Stomach (tissue), 9 donors: ENCODE measurements around the gene CALHM1. TPM values are rescaled to one million over a fixed set of nuclear protein-coding genes. Genes with fewer than 3 reads are reported as not detected.

Experiments used
- DNase-seq, 2 donors: peaks; one replicate each; pipeline versions ENCODE4 v3.0.0 to v3.0.0-alpha.2; 2013 to 2019
- H3K27ac ChIP-seq, 5 donors: fragments of 200-600 bp in 4 of 5; sonication (generic) in 4 of 5; one replicate each; pipeline ENCODE4 v1.5.1; 2013 to 2019; ENCODE audit warnings: mild to moderate bottlenecking in 1 of 5, moderate library complexity in 1 of 5
- H3K27me3 ChIP-seq, 3 donors: fragments of 200-600 bp; sonication (generic); one replicate each; pipeline ENCODE4 v1.5.1; 2017 to 2019; ENCODE audit warnings: mixed run types in 1 of 3
- H3K36me3 ChIP-seq, 4 donors: fragments of 200-600 bp; sonication (generic); 1 replicate in 3 of 4; 2 replicates in 1 of 4; pipeline ENCODE4 v1.5.1; 2016 to 2019
- H3K4me1 ChIP-seq, 4 donors: fragments of 200-600 bp; sonication (generic); one replicate each; pipeline ENCODE4 v1.5.1; 2016 to 2019
- H3K4me3 ChIP-seq, 4 donors: fragments of 200-600 bp; sonication (generic) in 3 of 4; one replicate each; pipeline ENCODE4 v1.5.1; 2016 to 2019; ENCODE audit warnings: mild to moderate bottlenecking in 1 of 4
- H3K9me3 ChIP-seq, 4 donors: fragments of 200-600 bp; sonication (generic); one replicate each; pipeline ENCODE4 v1.5.1; 2016 to 2019
- CTCF ChIP-seq, 7 experiments: fragments of 450-650 bp in 4 of 7; fragments of 200-600 bp in 3 of 7; sonication (generic) in 3 of 7; IDR thresholded peaks; one replicate each; pipeline ENCODE4 v1.5.1; 2016 to 2019; ENCODE audit warnings: antibody characterized with exemption in 7 of 7, control low read depth in 2 of 7, mild to moderate bottlenecking in 1 of 7
- EP300 ChIP-seq: sonication (generic); formaldehyde crosslinking; IDR thresholded peaks from one replicate; pipeline ENCODE4 v1.6.1; 2017; ENCODE audit warnings: antibody characterized with exemption
- POLR2A ChIP-seq, 4 donors: fragments of 450-650 bp; IDR thresholded peaks; one replicate each; pipeline ENCODE4 v1.6.1; 2016; ENCODE audit warnings: antibody characterized with exemption in 4 of 4, control low read depth in 2 of 4, mild to moderate bottlenecking in 1 of 4, moderate library complexity in 1 of 4
- POLR2AphosphoS5 ChIP-seq, 3 donors: sonication (generic); formaldehyde crosslinking; IDR thresholded peaks; one replicate each; pipeline ENCODE4 v1.6.1; 2016; ENCODE audit warnings: antibody characterized with exemption in 3 of 3
- WGBS, 5 donors: extraction: QIAGEN DNeasy Blood & Tissue Kit in 3 of 5; methylation state at CpG; one replicate each; pipeline versions ENCODE4 v1.1.5 to v1.1.7; 2013 to 2018; 5-methylcytosine and 5-hydroxymethylcytosine counted together
- intact Hi-C: fragments of 100-400 bp; cut with DNase I; formaldehyde crosslinking; loops from one replicate; pipeline ENCODE4 v1.15.1; 2023; ENCODE audit warnings: low total_unique reads
- polyA plus RNA-seq, 3 donors: library from polyadenylated mRNA; stranded (reverse); fragments of 200-250 nt; gene quantifications; one replicate each; pipeline ENCODE4 v1.2.3, GENCODE V29; 2013
- total RNA-seq, 5 donors: library from RNA; depleted of rRNA; stranded (reverse); fragments of >200 nt; gene quantifications; one replicate each; pipeline versions ENCODE4 v1.1.0 to v1.2.3, GENCODE V29; 2014 to 2016
- donor health status: healthy with polysubstance abuse.
- donor health status: Bipolar disorder and iron deficiency.
- donor health status: healthy.

CALHM1 gene
- total and polyA plus RNA-seq, 8 donors: not detected

- H3K4me3 ChIP-seq: no peak overlapping the region
- no peaks in the 10 kb centered on the region for H3K27me3 ChIP-seq
- H3K27ac ChIP-seq: no peak overlapping the region
- TF ChIP-seq POLR2A (IDR thresholded peaks at IDR 0.05): no peak
- no peak for TF ChIP-seq POLR2AphosphoS5 (IDR thresholded peaks at IDR 0.05)
- TF ChIP-seq CTCF (IDR thresholded peaks at IDR 0.05): peak in 5 of 7 experiments; percentile 29 to 63 (median 39)
- WGBS, 5 donors: 44 to 54% (median 51%) methylated on average over 8 of the region's 8 CpGs
- intact Hi-C loops: loop anchor here (5.0 kb wide), 1 partner anchor 66 kb away; no protein-coding TSS in a partner anchor
- DNase-seq: peak; percentile 68 to 88
- H3K36me3 ChIP-seq: peaks cover 80 to 100% (median 100%) of the 10 kb centered on the region in 4 donors
- no peaks in the 10 kb centered on the region for H3K9me3 ChIP-seq
- H3K4me1 ChIP-seq: no peaks in the 10 kb centered on the region
These were observed 42.1 kb downstream of the CALHM1 start for GRCh38 chr10:103416436-103417147.

GRCh38 chr10:103415581-103415980 lies 43.1 kb downstream of the CALHM1 start:
- no peak overlapping the region for H3K27ac ChIP-seq
- H3K4me3 ChIP-seq: no peak overlapping the region
- TF ChIP-seq POLR2AphosphoS5 (IDR thresholded peaks at IDR 0.05) (no peak), CTCF (IDR thresholded peaks at IDR 0.05) (no peak), EP300 (no peak), POLR2A (IDR thresholded peaks at IDR 0.05) (no peak)
- peaks cover 71 to 100% (median 100%) of the 10 kb centered on the region in 4 donors for H3K36me3 ChIP-seq
- H3K9me3 ChIP-seq: no peaks in the 10 kb centered on the region
- 78 to 83% (median 78%) methylated on average over 8 of the region's 8 CpGs for WGBS, 5 donors
- no peak for DNase-seq
- H3K27me3 ChIP-seq: no peaks in the 10 kb centered on the region
- H3K4me1 ChIP-seq: no peaks in the 10 kb centered on the region
- intact Hi-C loops: loop anchor here (5.0 kb wide), 1 partner anchor 67 kb away; no protein-coding TSS in a partner anchor

- peaks cover 64 to 100% (median 100%) of the 10 kb centered on the region in 4 donors for H3K36me3 ChIP-seq
These were observed 45.1 kb downstream of the CALHM1 start for GRCh38 chr10:103413564-103413963.

More at GRCh38 chr10:103413564-103413963, 45.1 kb downstream of the CALHM1 start:
- H3K9me3 ChIP-seq: no peaks in the 10 kb centered on the region
- 86 to 93% (median 92%) methylated on average over 2 of the region's 2 CpGs for WGBS, 5 donors
- H3K27ac ChIP-seq: no peak overlapping the region
- intact Hi-C loops: no loop called here
- no peak for TF ChIP-seq POLR2AphosphoS5 (IDR thresholded peaks at IDR 0.05)
- TF ChIP-seq EP300: no peak
- no peak for TF ChIP-seq CTCF (IDR thresholded peaks at IDR 0.05)
- TF ChIP-seq POLR2A (IDR thresholded peaks at IDR 0.05): no peak
- H3K4me3 ChIP-seq: no peak overlapping the region
- no peaks in the 10 kb centered on the region for H3K4me1 ChIP-seq
- no peaks in the 10 kb centered on the region for H3K27me3 ChIP-seq
- DNase-seq: no peak

Other genes with a start within 250 kb of the CALHM1 start
- gene RPEL1, start 213.0 kb downstream of the CALHM1 start, total RNA-seq: not detected
- not detected for gene RPEL1, start 213.0 kb downstream of the CALHM1 start, polyA plus RNA-seq
- gene INA, start 181.8 kb downstream of the CALHM1 start, total RNA-seq: 1 to 10 TPM in 1 of 5 donors, under 1 TPM in 2, not detected in 2; 0.29 to 1.8 (median 0.72) TPM
- 1 to 10 TPM in 2 of 3 donors, under 1 TPM in 1; 0.92 to 1.4 (median 1.2) TPM for gene INA, start 181.8 kb downstream of the CALHM1 start, polyA plus RNA-seq
- 10 to 100 TPM in 4 of 5 donors, not detected in 1; 13.2 to 51.0 (median 29.8) TPM for gene PCGF6, start 107.8 kb downstream of the CALHM1 start, total RNA-seq
- 1 to 10 TPM; 5.6 to 7.3 (median 6.2) TPM for gene PCGF6, start 107.8 kb downstream of the CALHM1 start, polyA plus RNA-seq
- gene TAF5, start 90.9 kb downstream of the CALHM1 start, total RNA-seq: 10 to 100 TPM in 1 of 5 donors, 1 to 10 TPM in 3, not detected in 1; 1.3 to 15.6 (median 5.1) TPM
- 1 to 10 TPM in 2 of 3 donors, under 1 TPM in 1; 0.92 to 1.8 (median 1.4) TPM for gene TAF5, start 90.9 kb downstream of the CALHM1 start, polyA plus RNA-seq
- gene ATP5MK, start 62.4 kb downstream of the CALHM1 start, total RNA-seq: 100 to 1,000 TPM in 4 of 5 donors, 10 to 100 TPM in 1; 26.4 to 550 (median 195) TPM
- gene ATP5MK, start 62.4 kb downstream of the CALHM1 start, polyA plus RNA-seq: 1,000 to 10,000 TPM in 2 of 3 donors, 100 to 1,000 TPM in 1; 891 to 1,448 (median 1,292) TPM
- 10 to 100 TPM in 4 of 5 donors, 1 to 10 TPM in 1; 2.3 to 28.0 (median 17.9) TPM for gene PDCD11, start 62.3 kb downstream of the CALHM1 start, total RNA-seq
- 10 to 100 TPM in 2 of 3 donors, 1 to 10 TPM in 1; 9.5 to 11.7 (median 10.5) TPM for gene PDCD11, start 62.3 kb downstream of the CALHM1 start, polyA plus RNA-seq
- gene CALHM2, start 6.5 kb downstream of the CALHM1 start, total RNA-seq: 10 to 100 TPM in 2 of 5 donors, 1 to 10 TPM in 3; 1.8 to 30.1 (median 6.4) TPM
- 10 to 100 TPM in 2 of 3 donors, 1 to 10 TPM in 1; 7.4 to 13.3 (median 12.7) TPM for gene CALHM2, start 6.5 kb downstream of the CALHM1 start, polyA plus RNA-seq
- not detected for gene CALHM3, start 20.3 kb upstream of the CALHM1 start, total RNA-seq
- gene CALHM3, start 20.3 kb upstream of the CALHM1 start, polyA plus RNA-seq: not detected
- gene NEURL1, start 34.8 kb upstream of the CALHM1 start, total RNA-seq: 100 to 1,000 TPM in 1 of 5 donors, 1 to 10 TPM in 3, under 1 TPM in 1; 0.89 to 136 (median 3.3) TPM
- 1 to 10 TPM; 1.2 to 9.5 (median 2.7) TPM for gene NEURL1, start 34.8 kb upstream of the CALHM1 start, polyA plus RNA-seq